Hindlimb muscle (tissue), 1 donor: ENCODE data around the gene ZCCHC7. TPM values are rescaled to one million over a fixed set of nuclear protein-coding genes. Genes with fewer than 3 reads are reported as not detected.

Experiments used
- DNase-seq: peaks from one replicate; pipeline ENCODE4 v3.0.0-alpha.2; 2013
- polyA plus RNA-seq: library from polyadenylated mRNA; unstranded; fragments of 120-200 nt; gene quantifications from one replicate; pipeline ENCODE4 v1.2.1, GENCODE V29; 2013; ENCODE audit not compliant: insufficient read length

ZCCHC7 gene
- polyA plus RNA-seq, 1 donor: 11.0 TPM

GRCh38 chr9:37212435-37212834 is 92.1 kb downstream of the ZCCHC7 start:
- no peak for DNase-seq

GRCh38 chr9:37215381-37215780 is 95.0 kb downstream of the ZCCHC7 start:
- no peak for DNase-seq

DNA sequence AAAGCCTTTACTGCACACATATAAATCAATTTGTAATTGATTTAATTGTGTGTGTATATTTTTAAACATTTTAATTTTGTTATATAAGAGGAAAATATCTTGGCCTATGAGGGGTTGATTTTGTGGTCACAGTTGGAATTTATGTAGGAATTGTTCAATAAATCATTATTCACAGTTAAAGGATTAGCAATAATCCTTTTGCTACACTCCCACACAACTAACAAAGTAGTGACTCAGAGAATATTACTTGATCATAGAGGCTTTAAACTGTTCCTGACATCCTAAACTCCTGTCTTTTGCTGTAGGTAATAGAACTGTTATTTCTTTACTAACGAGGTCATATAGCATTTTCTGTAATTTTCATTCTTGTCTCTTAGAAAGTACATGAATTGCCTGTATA is 95.5 kb downstream of the ZCCHC7 start:
- no peak for DNase-seq

GRCh38 chr9:37217161-37217560 is 96.8 kb downstream of the ZCCHC7 start:
- DNase-seq: no peak

DNA sequence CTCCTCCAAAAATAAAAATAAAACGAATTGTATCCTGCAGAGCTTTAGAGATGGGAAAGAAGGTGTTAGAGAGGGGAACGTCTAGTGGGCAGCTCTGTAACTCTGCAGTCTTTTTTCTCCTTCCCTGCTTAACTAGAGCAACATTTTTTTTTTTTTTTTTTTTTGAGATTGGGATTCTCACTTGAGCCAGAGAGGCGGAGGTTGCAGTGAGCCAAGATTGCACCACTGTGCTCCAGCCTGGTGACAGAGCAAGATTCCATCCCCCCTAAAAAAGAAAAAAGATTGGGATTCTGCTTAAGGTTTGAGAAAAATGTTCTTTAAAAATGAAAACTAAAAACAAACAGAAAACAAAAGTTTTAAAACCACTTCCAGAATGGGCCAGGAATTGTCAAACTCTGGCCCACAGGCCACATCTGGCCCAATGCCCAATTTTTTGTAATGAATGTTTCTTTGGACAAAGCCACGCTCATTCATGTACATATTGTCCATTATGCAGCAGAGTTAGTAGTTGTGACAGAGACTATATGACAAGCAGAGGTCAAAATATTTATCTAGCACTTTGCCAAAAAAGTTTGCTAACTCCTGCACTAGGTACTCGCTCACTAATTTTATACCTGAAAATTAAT is 98.5 kb downstream of the ZCCHC7 start:
- DNase-seq: peak; percentile 6

GRCh38 chr9:37220971-37221370 is 100.6 kb downstream of the ZCCHC7 start:
- no peak for DNase-seq

DNA sequence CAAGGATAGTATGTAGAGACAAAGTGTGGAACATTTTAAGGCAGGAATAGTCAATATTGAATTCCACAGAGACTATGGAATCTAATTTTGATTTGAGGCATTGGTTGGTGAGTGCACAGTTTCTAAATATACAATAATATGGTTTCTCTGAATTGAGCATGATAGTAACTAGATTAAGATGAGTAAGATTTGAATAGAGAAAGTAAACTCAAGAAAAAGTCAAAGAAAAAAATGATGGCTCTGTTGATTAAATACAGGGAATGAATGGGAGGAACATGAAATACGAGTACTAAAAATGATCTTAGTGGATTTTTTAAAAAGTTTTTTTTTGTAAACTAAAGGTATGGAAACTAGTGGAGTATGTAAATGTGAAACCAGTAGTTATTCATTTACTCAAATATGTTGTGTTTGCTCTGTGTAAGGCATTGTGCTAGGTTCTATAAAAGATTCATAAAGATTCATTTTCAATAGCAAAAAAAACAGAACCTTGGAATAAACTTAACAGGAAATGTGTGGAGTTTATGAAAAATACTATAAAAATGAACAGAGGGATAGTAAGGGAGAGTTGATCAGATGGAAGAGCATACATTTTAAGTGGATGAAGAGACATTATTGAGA is 101.2 kb downstream of the ZCCHC7 start:
- DNase-seq: no peak

DNA sequence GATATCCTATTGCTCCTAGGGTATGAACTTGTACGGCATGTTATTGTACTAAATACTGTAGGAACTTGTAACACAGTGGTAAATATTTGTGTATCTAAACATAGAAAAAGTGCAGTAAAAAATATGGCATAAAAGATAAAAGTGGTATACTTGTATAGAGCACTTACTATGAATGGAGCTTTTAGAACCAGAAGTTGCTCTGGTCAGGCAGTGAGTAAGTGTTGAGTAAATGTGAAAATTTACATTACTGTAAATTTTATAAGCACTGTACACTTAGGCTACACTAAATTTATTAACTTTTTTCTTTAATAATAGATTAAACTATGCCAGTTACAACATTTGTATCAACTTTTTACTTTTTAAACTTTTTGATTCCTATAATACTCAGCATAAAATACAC is 109.1 kb downstream of the ZCCHC7 start:
- DNase-seq: no peak

GRCh38 chr9:37229882-37230482 is 109.6 kb downstream of the ZCCHC7 start:
- no peak for DNase-seq

DNA sequence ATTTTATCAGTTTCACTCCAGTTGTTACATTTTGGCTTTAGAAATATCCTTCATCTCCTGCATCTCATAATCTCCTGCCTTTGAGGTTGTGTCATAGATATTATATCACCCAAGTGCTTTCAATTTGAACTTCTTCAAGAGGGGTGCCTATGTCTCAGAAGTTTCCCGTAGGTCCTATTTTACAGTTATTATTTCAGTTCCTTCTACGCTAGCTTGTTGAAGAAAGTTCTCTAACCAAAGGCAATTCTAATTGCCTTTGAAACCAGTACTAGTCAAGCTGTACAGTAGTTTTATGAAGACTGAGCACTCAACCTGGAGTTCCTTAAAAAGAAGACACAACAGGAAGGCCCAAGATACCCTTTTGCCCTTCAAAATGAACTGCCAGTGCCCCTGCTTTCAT is 116.4 kb downstream of the ZCCHC7 start:
- DNase-seq: no peak

DNA sequence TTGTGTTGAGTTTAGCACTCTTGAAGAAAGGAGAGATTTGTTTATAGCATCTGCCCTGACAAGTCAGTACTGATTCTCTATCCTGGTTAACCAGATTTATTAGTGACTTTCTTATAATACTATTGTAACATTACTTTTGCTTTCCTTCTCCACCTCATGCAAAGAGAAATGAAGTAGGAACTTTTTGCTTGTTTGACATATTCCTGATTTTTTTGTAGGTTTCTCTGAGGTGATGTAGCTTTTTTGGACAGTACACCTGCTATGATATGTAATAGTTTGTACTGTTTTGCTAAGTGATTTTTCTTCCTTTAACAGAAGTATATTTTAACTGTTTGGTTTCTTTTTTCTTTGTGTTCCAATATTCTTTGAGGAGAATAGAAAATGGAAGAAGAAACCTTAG is 117.7 kb downstream of the ZCCHC7 start:
- DNase-seq: no peak

DNA sequence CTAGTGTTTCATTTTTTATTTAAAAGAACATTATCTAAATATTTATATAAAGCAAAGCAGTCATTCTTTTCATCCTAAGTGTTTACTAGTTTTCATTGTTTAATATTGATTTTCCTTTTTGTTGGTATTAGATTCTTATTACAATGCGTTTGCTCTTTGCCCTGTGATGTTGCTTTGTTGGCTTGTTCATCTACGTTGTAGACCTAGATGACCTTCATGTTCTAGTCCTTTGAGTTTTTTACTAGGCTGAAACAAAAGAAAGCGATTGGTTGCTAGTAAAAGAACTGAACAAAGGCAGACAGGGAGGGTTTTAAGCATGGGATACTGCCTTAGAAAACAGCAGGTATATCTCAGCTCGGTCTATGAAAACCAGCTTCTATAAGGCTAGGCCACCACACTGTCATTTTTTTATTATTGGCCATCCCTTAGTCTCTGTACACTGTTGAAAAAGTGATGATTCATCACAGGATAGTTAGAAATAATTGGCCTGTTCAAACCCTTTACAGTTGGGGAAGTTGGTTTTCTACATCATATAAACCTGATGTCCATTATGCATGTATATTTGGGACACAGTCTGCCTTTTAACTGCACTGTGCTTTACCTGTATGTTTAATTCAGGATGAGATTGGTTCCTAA is 119.0 kb downstream of the ZCCHC7 start:
- DNase-seq: no peak

GRCh38 chr9:37239921-37240320 is 119.5 kb downstream of the ZCCHC7 start:
- no peak for DNase-seq

DNA sequence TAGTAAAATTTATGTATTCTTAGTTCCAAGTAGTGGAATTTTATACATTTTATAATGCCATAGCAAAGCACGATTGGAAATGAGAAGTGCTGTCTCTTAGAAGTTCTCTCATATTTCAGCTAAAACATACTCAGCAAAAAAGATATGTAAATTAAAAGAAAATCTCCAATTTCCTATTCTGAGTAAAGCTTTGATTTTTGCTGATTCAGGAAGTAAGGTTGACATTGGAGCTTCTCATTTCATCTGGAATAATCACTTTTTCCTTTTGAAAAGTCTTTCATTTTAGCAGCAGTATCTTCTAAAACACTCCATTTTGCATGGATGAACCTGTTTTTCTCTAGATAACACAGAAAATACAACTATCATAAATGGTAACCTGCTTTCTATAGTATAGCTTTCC is 121.0 kb downstream of the ZCCHC7 start:
- DNase-seq: no peak

- no peak for DNase-seq
Observed at GRCh38 chr9:37242089-37242488, 121.7 kb downstream of the ZCCHC7 start.

DNA sequence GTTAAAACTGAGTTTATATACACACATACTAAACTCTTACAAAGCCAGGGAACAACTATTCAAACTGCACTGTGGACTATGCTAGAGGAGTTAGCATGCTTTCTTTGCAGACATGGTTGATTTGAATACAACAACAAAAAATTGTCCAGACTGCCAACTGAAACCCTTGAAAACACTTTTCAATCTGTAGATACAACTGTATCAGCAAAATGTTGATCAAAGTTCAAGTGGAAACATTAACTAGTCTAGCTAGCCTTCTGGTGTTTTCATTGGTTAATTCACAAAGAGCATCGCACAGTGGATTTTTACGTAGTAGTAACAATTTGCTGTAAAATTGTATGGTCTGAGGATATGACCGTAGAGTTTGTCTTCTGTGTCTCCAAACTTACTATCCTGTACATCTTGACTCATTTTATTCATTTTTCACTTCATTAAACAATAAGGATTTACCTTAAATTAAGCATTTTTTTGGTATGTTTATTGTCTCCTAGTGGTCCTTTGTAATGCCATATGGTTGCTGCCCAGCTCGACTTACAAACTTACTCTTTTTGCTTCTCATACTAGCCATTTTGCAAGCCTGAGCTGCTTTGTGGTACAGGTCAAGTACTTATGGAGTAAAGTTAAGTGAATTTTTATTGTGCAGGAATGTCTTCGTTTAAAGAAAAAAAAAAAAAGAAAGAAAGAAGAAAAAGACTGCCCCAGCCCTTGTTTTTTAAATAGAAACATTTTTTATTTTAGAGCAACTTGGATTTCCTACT is 123.4 kb downstream of the ZCCHC7 start:
- no peak for DNase-seq

- DNase-seq: no peak
Observed at GRCh38 chr9:37246826-37247225, 126.5 kb downstream of the ZCCHC7 start.

- DNase-seq: no peak
Observed at GRCh38 chr9:37248651-37249163, 128.3 kb downstream of the ZCCHC7 start.

GRCh38 chr9:37251452-37251851 is 131.1 kb downstream of the ZCCHC7 start:
- DNase-seq: no peak

DNA sequence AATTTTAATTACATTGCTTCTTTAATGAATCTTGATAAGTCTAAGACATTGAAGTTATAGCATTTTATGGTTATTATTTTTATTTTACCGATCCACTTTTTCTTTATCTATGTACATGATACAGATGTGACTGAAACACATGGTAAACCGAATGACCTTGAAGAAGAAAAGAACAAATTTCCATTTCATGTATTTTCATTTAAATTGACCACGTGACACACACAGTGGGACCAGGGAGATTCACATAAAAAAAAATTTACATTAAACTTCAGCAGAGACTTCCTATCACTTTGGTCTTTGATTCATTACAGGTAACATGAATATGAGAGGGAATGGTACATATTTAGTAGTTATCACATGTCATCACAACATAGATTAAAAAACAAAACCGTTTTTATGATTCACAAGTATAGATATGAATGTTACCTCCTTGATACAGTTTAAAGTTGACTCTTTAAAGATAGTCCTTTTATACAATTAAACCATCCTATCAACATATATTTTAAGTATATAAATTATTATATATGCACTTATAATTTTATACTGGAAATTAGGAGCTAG is 133.1 kb downstream of the ZCCHC7 start:
- no peak for DNase-seq

GRCh38 chr9:37255187-37255586 is 134.8 kb downstream of the ZCCHC7 start:
- DNase-seq: no peak
